OCI-LY3 (cell line): Measurements from ENCODE around the gene RAD51B.

Experiments used
- H2AFZ ChIP-seq: fragments of 200-600, 300-600 bp; shearing (Covaris generic); 2 replicates; pipeline ENCODE4 v1.6.0; 2014; ENCODE audit warnings: antibody characterized with exemption, low read depth, low read length
- H3K27ac ChIP-seq: fragments of 200-600, 300-600 bp; sonication (generic); 2 replicates; pipeline ENCODE4 v1.5.1; 2014; ENCODE audit warnings: mild to moderate bottlenecking, low read length, moderate library complexity, mixed read lengths
- H3K27me3 ChIP-seq: fragments of 200-600, 300-600 bp; sonication (generic); 2 replicates; pipeline ENCODE4 v1.6.1; 2014; ENCODE audit warnings: low read depth, low read length, mixed read lengths
- H3K36me3 ChIP-seq: fragments of 200-600, 300-600 bp; sonication (generic); replicated peaks from 2 replicates; pipeline ENCODE3; 2014; ENCODE audit warnings: low read depth, low read length, mixed read lengths
- H3K4me1 ChIP-seq: fragments of 300-600, 200-600 bp; sonication (generic); 2 replicates; pipeline ENCODE4 v1.6.1; 2014; ENCODE audit warnings: low read length, mixed read lengths
- H3K4me2 ChIP-seq: fragments of 200-600, 300-600 bp; sonication (generic); 2 replicates; pipeline ENCODE4 v1.6.1; 2014; ENCODE audit warnings: low read length, mixed read lengths
- H3K4me3 ChIP-seq: fragments of 300-600, 200-600 bp; sonication (generic); 2 replicates; pipeline ENCODE4 v1.5.1; 2014; ENCODE audit warnings: antibody characterized with exemption, mild to moderate bottlenecking, low read length, moderate library complexity
- H3K79me2 ChIP-seq: fragments of 300-600, 200-600 bp; shearing (Covaris generic); 2 replicates; pipeline ENCODE4 v1.6.1; 2014; ENCODE audit warnings: mild to moderate bottlenecking, low read length, mixed read lengths
- H3K9ac ChIP-seq: fragments of 300-600, 200-600 bp; shearing (Covaris generic); 2 replicates; pipeline ENCODE4 v1.6.0; 2014; ENCODE audit warnings: mild to moderate bottlenecking, low read length, moderate library complexity
- H3K9me3 ChIP-seq: fragments of 200-600, 300-600 bp; shearing (Covaris generic); 2 replicates; pipeline ENCODE4 v1.6.1; 2014; ENCODE audit warnings: low read length, mixed read lengths; ENCODE audit not compliant: insufficient read depth
- H4K20me1 ChIP-seq: fragments of 200-600, 300-600 bp; sonication (generic); 2 replicates; pipeline ENCODE4 v1.6.1; 2016; ENCODE audit warnings: low read length, mixed read lengths; ENCODE audit not compliant: insufficient read depth
- CTCF ChIP-seq: fragments of 200-600, 300-600 bp; sonication (generic); IDR thresholded peaks from 2 replicates; pipeline ENCODE4 v1.5.1; 2014; ENCODE audit warnings: antibody characterized with exemption, low read length, low read depth
- EZH2phosphoT487 ChIP-seq: fragments of 200-600 bp; shearing (Covaris generic); IDR thresholded peaks from 2 replicates; pipeline ENCODE4 v1.6.1; 2018; ENCODE audit warnings: antibody characterized with exemption, mixed run types, low read depth

The RAD51B gene

GRCh38 chr14:68192935-68193334 lies 373.4 kb downstream of the RAD51B start:
- Histone ChIP-seq H3K4me3 (no peak overlapping the region), H4K20me1 (no peaks in the 10 kb centered on the region), H3K27ac (no peak overlapping the region), H3K4me2 (no peak overlapping the region), H3K9me3 (no peaks in the 10 kb centered on the region), H3K36me3 (no peaks in the 10 kb centered on the region), H3K4me1 (peaks cover 15% of the 10 kb centered on the region), H2AFZ (no peak overlapping the region), H3K27me3 (no peaks in the 10 kb centered on the region), H3K9ac (no peak overlapping the region), H3K79me2 (no peaks in the 10 kb centered on the region)
- TF ChIP-seq CTCF (no peak), EZH2phosphoT487 (no peak)

GRCh38 chr14:68193970-68194681 lies 374.5 kb downstream of the RAD51B start:
- Histone ChIP-seq H3K4me1 (peaks cover 15% of the 10 kb centered on the region), H3K9ac (no peak overlapping the region), H4K20me1 (no peaks in the 10 kb centered on the region), H3K4me2 (no peak overlapping the region), H3K36me3 (no peaks in the 10 kb centered on the region), H2AFZ (no peak overlapping the region), H3K4me3 (no peak overlapping the region), H3K27ac (no peak overlapping the region), H3K27me3 (no peaks in the 10 kb centered on the region), H3K79me2 (no peaks in the 10 kb centered on the region), H3K9me3 (no peaks in the 10 kb centered on the region)
- TF ChIP-seq EZH2phosphoT487 (no peak), CTCF (no peak)

- no peaks in the 10 kb centered on the region for H3K79me2 ChIP-seq
- TF ChIP-seq EZH2phosphoT487 (no peak), CTCF (no peak)
- no peaks in the 10 kb centered on the region for H4K20me1 ChIP-seq
- H3K9me3 ChIP-seq = no peaks in the 10 kb centered on the region
- no peak overlapping the region for H3K27ac ChIP-seq
- H3K4me2 ChIP-seq = no peak overlapping the region
- no peaks in the 10 kb centered on the region for H3K27me3 ChIP-seq
- no peaks in the 10 kb centered on the region for H3K36me3 ChIP-seq
- H3K4me1 ChIP-seq = peaks cover 15% of the 10 kb centered on the region
- no peak overlapping the region for H2AFZ ChIP-seq
- H3K9ac ChIP-seq = no peak overlapping the region
- no peak overlapping the region for H3K4me3 ChIP-seq
These were observed 375.5 kb downstream of the RAD51B start for GRCh38 chr14:68195126-68195525.

- no peak overlapping the region for H3K4me2 ChIP-seq
- TF ChIP-seq EZH2phosphoT487 = no peak
- no peak for TF ChIP-seq CTCF
- H2AFZ ChIP-seq = no peak overlapping the region
- no peaks in the 10 kb centered on the region for H4K20me1 ChIP-seq
- no peak overlapping the region for H3K9ac ChIP-seq
- no peak overlapping the region for H3K27ac ChIP-seq
- H3K79me2 ChIP-seq = no peaks in the 10 kb centered on the region
- no peaks in the 10 kb centered on the region for H3K4me1 ChIP-seq
- H3K27me3 ChIP-seq = no peaks in the 10 kb centered on the region
- H3K4me3 ChIP-seq = no peak overlapping the region
- H3K36me3 ChIP-seq = no peaks in the 10 kb centered on the region
- H3K9me3 ChIP-seq = no peaks in the 10 kb centered on the region
These were observed 379.3 kb downstream of the RAD51B start for GRCh38 chr14:68198713-68199495.
